NCI-H226 (cell line): ENCODE results near the gene PDE8B.

Experiments
- DNase-seq: peaks from one replicate; pipeline ENCODE4 v3.0.0-alpha.2; 2015

The PDE8B gene, protein sequence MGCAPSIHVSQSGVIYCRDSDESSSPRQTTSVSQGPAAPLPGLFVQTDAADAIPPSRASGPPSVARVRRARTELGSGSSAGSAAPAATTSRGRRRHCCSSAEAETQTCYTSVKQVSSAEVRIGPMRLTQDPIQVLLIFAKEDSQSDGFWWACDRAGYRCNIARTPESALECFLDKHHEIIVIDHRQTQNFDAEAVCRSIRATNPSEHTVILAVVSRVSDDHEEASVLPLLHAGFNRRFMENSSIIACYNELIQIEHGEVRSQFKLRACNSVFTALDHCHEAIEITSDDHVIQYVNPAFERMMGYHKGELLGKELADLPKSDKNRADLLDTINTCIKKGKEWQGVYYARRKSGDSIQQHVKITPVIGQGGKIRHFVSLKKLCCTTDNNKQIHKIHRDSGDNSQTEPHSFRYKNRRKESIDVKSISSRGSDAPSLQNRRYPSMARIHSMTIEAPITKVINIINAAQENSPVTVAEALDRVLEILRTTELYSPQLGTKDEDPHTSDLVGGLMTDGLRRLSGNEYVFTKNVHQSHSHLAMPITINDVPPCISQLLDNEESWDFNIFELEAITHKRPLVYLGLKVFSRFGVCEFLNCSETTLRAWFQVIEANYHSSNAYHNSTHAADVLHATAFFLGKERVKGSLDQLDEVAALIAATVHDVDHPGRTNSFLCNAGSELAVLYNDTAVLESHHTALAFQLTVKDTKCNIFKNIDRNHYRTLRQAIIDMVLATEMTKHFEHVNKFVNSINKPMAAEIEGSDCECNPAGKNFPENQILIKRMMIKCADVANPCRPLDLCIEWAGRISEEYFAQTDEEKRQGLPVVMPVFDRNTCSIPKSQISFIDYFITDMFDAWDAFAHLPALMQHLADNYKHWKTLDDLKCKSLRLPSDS

DNA sequence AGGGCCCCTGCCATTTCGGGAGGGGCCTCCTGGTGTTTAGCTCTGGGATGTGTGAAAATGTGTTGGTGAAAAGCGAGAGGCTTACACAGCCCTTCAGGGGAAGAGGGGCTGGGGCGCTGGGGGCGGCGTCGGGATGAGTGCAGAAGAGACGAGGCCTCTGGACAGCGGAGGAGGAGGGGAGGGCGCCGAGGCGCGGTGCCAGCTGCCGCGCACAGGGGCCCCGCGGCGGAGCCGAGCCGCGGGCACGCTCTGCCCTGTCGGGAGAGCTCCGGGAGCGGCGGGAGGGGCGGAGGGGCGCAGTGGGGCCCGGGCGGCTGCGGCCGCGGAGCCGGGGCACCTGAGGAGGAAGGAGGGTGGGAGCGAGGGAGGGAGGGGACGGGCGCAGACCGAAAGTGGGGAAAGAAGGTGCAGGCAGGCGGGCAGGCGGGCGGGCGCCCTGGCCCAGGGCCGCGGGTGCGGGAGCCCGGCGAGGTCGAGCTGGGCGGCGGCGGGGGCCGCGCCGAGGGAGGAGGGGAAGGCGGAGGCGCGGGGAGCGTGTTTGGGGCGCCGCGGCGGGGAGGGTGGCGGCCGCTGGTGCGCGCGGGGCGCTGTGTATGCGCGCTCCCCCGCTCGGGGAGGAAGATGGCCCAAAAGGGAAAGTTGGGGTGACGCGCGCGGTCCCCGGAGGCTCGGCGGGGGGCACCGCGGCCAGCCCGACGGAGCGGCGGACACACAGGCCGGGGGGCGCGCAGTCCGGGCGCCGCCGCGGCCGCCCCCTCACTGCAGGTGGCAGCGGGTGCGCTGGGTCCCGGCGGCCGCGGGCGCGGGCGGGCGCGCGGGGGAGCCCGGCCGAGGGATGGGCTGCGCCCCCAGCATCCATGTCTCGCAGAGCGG lies at the start of gene PDE8B:
Gene PDE8B, plus strand, starts transcription at position 590 of the 873 bp plus-strand sequence. Its CDS starts 246 bp downstream, at position 836.
- no peak for DNase-seq

DNA sequence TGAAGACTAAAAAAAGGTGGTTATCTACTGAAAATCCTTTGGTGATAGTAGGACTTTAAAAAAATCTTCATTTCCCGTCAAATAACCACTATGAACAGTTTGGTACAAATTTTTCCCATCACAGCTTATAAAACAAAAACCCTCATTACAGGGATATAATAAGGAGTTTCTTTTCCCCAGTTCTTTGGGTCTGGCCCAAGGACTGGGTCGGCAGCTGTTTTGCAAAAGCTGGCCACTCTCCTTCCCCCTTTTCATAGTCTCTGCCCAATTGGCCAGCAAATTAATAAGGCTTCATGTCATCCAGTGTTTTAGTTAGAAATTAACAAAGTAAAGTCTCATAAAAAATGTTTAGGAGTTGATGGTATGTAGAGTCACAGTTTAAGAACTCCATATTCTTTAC lies 47.0 kb upstream of the PDE8B start:
- no peak for DNase-seq

DNA sequence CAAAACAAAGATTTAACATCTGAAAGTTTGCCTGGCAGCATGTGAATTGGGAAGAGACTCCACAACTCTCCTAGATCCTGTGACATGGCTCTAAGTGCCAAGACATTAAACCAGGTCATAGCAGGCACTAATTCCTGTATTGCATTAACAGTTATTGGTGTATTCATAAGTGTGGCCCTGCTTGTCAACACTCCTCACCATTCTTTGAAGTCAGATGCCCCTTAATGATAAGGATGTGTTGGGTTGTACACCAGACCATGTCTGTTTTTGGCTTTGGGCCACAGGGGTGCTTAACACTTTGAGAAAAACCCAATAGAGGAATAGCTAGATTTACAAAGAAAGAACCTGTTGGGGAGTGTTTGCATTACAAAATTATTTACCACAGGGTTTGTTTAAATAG lies 43.4 kb upstream of the PDE8B start:
- DNase-seq = no peak

DNA sequence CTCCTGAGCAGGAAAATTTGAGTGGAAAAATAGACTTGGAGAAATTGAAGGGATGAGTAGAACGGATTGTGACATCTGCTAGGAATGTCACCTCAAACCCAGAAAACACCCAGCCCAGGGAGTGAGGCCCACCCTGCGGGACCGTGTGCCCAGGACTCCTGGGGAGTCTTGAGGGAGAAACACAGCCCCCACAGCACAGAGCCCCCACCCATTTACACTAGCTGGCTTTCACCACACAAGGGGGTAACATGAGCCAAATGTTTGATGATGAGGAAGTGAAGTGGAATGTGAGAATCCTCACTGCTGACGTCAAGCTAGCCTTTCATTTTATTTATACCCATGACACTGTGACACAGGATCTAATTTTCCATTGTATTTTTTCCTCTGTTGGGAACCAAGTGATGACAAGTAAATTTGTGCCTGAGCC lies 42.8 kb upstream of the PDE8B start:
- peak; percentile 62 for DNase-seq

DNA sequence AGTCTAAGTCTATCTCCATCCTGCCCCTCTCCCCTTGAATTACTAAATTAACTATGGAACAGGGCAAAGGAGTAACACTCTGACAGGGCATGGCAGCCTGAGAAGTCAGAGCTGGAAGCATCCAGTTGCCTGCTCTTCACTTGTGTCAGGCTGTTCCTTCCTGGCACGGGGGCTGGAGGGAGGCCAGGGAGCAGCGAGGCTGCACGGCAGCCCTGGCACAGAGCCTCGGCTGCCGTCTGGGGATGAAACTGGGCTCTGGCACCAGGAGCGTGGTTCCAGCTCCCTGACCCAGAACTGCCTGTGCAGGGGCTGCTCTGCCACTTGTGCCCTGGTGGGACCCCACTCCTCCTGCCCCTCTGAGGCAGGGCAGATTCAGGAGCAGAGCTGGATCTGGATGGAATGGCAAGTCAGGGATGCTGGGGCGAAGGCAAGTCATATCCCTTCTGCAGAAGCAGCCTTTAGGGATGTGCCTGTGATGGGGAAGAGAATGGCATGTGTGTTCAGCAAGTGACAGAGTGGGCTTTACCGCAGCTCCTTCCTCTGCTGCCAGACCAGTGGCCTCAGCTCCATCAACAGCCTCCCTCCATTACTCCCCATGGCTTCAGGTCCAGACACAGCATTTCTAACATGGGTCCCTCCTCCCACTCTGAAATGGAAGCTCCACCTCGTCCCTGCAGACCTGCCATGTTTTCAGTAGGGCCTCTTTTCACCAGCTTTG lies 42.2 kb upstream of the PDE8B start:
- peak; percentile 58 for DNase-seq

DNA sequence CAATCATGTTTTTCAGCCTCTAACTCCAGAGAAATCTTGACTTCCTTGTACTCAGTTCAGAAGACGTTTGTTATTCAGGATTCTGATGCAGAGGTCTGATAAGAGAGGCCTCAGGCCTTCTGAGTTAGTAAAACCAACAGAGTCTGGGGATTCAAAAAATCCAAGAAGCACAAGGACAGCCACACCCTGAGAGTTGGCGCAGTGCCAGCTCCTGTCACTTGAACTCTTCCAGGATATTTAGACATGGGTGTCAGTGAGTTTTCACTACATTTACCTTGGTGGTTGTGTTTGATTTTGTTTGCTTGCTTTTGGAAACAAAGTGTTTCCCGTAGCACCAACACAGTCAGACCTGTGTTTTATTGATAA lies 41.6 kb upstream of the PDE8B start:
- peak; percentile 9 for DNase-seq

DNA sequence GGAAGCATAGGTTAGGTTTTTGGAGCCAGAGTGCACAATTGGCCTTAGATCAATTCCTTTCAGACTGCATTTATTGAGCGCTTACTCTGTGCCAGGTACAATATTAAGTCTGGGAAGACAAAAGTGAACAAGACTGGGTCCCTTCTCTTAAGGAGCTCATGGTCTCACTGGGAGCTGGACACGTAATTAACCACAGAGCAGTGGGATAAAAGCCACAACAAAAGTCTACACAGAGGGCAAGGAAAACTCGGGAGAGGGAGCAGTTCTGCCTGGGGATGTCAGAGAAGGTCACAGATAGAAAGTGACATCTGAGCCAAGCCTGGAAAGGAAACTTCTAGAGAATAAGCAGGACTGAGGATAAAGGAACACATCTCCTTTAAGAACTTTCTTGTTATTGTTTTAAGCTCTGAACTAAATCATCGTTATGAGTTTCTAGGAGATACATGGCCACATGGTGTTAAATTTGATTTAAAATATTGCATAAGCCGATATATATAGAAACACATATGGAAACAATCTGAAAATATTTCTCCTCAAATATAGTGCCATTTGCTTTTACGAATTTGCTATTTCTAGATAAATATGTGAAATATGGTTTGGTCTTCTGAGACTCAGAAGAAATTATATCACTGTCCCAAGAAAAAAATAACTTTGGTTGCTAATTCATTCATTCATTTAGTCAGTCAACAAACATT lies 40.1 kb upstream of the PDE8B start:
- DNase-seq = no peak

DNA sequence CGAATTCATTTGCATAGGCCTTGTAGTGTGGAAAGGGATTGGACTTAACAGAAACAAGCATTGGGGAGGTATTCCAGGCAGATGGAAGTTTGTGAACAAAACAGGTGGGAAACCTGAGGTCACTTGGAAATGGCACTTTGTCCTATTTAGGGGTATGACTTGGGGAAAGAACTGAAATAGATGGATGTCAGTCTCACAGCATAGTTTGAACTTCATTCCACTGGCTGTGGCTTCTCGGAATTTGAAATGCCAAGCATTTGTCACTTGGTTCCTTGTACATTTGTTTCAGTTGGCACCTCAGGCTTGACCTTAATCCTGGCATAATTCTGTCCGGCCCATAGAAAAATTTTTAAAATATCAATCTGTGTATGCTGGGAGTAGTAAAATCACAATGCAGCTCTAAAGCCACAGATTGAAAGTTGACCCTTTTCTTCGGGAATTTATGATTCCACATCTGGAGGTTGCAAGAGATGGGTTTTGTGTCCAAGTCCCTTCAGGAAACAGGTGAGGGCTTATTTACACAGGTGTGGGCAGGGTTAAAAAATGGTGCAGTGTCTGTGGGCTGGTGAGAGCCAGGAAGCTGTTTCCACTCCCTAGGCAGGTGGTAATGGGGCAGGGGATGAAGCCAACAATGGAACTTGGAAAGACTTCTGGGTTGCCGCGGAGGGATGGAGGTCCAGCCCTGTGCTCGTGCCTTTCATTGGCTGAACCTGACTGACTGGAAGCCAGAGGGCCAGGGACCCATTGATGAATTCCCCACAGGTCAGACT lies 39.2 kb upstream of the PDE8B start:
- no peak for DNase-seq

DNA sequence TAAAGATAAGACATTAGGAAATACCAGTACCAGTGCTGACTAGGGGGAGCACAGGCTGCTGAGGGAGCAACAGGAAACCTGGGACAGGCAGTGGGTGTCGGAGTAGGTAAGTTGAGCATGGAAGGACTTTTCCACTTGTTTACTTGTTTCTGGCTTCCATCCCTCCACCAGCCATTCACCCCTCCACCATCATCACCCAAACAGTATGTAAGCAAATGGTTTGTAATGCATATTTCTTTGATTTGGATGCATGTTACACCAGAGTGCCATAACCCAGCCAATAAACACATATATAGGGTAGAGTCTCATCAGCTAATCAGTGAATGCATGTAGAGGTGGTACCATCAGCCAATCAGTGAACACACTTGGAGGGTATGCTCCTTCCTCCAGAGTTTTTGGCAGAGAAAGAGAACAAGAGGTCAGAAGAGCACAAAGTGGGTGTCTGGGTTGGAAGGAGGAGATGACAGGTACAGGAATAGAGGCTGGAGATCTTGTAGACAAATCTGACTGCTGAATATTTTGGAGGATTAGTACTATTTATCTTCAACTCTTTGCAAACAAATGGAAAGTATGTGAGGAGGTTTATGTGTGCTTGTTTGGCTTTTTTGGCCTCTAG lies 37.7 kb upstream of the PDE8B start:
- no peak for DNase-seq

DNA sequence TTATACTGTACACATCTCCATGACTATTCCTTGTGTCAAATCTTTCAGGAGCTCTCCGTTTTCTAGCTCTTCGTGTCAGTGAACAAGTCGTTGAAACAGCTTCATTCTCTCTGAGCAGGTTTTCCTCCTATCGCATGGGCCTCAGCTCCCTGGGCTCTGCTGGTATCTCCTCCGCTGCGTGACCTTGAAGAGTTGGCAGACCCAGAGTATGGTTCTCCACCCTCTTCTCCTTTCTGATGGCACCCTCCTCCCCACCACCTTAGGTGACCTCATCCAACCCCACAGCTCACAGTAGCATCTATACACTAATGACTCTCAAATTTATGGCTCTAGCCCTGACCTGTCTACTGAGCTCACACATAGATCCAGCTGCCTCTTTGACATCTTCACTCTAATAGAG lies 36.0 kb upstream of the PDE8B start:
- no peak for DNase-seq

DNA sequence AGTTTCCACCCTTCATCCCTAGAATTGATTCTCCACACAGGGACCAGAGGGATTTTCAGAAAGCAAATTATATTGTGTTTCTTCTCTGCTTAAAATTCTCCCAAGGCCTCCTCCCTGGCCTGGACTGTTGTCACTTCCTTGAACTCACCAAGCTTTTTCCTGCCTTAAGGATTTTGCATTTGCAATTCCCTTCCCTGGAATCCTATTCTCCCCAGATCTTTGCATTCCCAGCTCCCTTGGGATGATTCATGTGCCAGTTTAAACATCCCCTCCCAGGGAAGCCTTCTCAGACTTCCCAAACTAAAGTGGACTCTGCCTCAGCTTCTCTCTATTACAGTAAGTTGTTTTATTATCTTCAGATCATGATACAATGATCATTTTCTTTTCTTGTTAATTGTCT lies 35.2 kb upstream of the PDE8B start:
- DNase-seq = no peak

DNA sequence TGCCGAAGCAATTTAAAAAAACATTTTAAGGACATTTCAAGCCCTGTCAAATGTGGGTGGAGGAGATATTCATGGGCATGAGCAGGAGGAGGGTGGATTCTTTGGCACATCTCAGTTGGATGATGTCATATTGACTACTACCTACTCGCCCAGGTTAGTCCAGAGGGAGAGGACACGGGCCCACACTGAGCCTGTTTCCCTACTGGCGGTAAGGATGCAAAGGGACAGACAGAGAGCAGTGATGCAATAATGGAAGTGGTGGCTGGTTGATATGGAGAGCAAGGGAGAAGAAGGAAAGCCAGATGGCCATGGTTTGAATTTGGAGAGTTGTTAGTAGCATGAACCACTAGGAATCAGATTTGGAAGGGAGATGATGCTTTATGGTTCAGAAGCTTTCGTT lies 34.1 kb upstream of the PDE8B start:
- DNase-seq = no peak

DNA sequence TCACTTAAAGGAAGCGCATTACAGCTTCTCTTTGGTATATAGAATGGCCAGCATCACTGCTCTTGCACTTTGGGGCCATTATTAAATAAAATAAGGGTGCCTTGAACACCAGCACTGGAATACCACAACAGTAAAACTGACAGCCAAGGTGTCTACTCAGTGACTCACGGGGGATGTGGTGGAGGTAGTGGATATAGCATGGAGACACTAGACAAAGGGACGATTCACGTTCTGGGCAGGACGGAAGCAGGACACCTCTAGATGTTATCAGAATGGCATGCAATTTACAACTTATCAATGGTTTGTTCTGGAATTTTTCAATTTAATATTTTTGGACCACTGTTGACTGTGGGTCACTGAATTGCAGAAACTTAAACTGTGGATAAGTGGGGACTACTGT lies 32.9 kb upstream of the PDE8B start:
- DNase-seq = no peak

DNA sequence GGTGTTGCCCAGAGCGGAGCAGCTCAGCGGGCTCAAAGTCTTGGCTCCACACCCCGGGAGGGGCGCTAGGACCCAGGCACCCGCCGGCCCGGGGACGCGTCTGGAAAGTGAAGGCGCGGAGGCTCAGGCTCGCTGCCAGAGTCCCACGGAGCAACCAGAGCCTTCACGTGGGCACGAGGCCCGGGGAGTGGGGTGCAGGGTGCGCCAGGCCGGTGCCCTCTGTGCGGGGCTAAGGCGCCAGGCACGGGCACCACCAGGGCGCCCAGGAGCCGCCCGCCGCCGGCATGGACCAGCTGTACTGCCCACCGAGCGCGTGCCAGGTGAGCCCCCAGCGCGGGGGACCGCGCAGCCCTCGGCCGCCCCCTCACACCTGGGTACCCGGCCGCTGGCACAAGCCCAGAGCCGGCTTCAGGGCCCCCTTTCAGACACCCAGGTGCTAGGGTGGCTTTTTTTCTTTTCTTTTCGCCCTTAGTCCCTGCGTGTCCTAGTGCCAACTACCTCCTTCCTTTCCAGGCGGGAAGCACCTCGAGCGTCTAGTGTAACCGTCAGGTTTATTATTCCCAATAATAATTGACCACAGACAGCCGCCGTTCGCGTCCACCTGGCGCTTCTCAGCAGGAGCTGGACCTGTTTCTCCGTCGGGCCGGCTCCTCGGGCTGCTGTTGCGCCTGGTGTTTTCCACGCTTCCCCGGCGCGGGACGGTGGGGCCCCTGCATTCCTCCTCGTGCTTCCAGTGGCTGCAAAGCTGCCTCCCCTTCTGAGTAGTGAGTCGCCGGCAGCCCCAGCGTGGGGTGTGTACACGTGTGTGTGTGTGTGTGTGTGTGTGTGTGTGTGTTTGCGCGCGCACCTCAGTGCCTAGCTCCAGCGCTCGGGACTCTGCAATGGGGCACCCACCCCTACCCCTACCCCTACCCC lies 30.1 kb upstream of the PDE8B start:
- DNase-seq = no peak

DNA sequence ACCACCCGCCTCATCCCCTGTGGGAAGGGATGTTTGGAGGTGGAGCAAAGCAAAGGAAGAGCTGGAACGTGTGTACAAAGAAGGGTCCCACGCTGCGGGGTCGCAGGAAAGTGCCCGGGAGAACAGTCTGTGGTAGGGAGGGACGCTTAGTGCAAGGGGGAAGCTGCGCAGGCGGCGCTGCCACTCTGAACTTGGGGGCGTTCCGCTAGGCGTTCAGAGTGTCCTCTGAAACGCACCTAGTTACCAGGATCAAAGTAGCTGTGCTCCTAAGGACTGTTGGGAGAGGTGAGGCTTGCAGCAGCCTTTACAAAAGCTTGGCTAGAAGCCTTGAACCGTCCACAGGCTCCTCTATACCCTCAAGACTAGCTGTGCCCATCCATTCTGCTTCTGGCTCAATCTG lies 29.3 kb upstream of the PDE8B start:
- no peak for DNase-seq

DNA sequence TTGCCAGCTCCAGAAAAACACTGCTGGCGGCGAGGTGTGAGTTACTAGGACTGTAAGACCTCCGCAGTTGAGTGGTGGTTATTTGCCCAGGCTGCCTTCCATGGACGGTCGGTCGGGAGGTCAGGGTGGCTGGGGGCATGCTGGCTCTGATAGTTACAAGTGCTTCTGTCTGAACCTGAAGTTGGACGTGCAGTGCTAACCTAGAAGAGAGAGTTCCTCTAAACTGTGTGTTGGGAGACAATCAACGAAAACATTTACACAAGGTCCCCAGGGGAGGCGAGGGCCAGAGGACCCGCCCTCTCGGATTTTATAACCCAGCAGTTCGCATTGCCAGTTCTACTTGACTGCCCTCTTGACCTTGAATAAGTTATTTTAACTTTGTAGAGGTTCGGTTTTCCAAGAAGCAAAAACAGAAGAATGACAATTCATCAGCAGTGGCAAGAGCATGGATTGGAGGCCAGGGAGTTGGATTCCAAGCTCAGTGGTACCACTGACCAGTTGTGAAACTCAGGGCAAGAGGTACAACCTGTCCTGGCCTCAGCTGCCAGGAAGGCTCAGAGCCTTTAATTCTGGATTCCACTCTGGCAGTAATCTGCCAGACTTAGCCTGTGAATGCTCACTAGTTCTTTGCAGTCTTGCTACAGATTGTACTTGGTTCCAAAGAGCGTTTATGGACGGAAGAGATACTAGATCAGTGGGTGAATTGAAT lies 28.7 kb upstream of the PDE8B start:
- DNase-seq = no peak

DNA sequence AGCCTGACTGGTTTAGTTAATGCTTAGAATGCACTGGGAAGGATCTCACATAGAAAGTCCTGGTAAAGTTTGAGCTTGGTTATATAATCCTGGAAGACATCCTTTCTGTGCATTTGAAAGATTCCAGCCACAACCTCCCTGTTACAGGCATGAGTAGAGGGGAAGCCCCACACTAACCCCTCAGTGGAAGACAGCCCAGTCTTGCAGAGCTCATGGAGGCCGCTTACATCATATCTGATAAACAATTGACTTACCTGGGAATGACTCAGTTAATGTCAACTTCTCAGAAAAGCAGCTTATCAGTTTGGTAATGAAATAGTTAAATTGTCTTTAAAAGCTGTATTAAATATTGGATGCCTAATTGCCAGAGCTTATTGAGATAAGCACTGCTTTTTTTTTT lies 28.1 kb upstream of the PDE8B start:
- no peak for DNase-seq

DNA sequence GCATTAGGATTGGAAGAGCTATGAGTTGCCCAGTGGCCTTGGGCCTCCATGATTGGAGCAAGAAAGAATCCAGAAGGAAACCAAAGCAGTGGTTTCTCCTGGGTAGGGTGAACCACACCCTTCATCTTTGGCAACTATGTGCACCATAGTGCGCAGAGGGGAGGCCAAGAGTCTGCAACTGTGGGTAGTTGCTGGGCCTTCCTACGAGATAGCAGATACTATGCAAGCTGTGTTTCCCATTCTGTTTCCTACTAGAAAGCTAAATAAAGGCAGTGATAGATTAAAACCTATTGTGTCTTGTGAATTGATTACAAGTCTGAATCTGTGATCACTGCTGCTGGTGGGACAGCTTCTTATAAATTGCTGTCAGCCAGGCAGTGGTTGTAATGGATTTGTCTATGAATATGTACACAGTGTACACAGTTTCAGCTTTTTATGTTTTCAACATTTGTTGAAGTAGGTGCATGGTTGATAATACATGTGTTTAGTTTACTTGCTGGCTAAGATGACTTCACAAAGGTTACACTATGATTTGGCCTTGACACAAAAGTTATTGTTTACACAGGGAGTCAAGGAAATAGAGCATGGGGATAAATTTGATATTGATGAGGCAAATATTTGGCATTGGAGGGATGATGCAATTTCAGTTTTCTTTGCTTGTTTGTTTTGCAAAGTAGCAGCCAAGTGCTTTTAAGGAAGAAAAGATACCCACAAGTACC lies 23.7 kb upstream of the PDE8B start:
- no peak for DNase-seq
